SK-MEL-5 (cell line): ENCODE results near the gene KLK11. TPM values are rescaled to one million over a fixed set of nuclear protein-coding genes. Genes with fewer than 3 reads are reported as not detected.
A peak's percentile ranks its signal among the peaks of the same experiment; 100 is the strongest.

ENCODE experiments used
- DNase-seq: peaks from one replicate; pipeline ENCODE4 v3.0.0-alpha.2; 2016; ENCODE audit warnings: low read depth, low spot score
- in situ Hi-C: cut with HindIII; loops from 2 replicates; pipeline ENCODE4 v1.10.0; 2016; ENCODE audit warnings: low sequenced_read_pairs, high pct_unique_total_duplicates, low pct_unique_long_range_greater_than_20kb
- total RNA-seq: library from RNA; depleted of rRNA; stranded (reverse); fragments of >200 nt; shearing (Covaris generic); gene quantifications from 2 replicates; pipeline ENCODE4 v1.2.3, GENCODE V29; 2014; rRNA removed

Gene KLK11
- total RNA-seq, 1 experiment from 2014 or later = not detected

GRCh38 chr19:50983625-50984292 is 42.7 kb downstream of the KLK11 start, which contains the start of gene KLK7:
KLK7 (minus strand) TSS chr19:50983917; CDS start chr19:50982399, 1,518 bp downstream.
- in situ Hi-C loops = no loop called here
- DNase-seq = no peak

DNA sequence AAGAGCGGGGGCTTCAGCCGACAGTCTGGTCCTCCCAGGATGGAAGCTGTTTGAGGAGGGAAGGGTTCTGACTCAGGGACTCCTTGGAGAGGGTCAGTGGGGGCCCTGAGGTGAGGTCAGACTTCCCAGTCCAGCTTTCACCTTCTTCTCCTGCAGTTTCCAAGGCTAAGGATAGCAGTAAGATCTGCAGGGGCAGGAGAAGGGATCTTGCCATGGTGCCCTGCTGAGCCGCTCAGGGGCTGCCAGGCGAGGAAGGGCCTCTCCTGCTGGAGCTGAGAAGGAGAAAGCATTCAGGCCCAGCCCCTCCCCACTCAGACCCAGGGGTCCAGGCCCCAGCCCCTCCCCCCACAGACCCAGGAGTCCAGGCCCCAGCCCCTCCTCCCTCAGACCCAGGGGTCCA is 44.2 kb downstream of the KLK11 start:
- no peak for DNase-seq
- in situ Hi-C loops = no loop called here

DNA sequence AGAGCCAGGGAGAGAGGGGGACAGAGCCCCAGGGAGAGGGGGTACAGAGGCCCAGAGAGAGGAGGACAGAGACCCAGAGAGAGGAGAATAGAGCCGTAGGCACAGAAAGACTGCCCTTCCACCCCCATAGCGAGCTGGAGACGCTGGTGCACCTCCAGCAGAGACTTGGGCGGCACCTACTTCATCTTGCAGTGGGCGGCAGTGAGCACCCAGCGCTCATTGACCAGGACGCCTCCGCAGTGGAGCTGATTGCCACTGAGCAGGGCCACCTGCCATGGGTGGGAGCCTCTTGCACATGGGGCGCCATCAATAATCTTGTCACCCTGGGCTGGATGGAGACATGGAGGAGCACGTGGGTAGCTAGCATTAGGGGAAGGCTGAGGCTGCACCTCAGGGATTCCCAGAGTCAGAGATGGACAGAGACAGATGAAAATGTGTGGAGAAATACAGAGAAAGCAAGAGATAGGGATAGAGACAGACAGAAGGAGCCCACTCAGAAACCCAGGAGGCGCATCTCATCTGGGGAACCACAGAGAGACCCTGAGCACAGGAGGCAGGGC is 44.7 kb downstream of the KLK11 start:
- in situ Hi-C loops = no loop called here
- DNase-seq = no peak

- in situ Hi-C loops = no loop called here
- DNase-seq = no peak
These were observed 46.2 kb downstream of the KLK11 start for GRCh38 chr19:50980208-50980607.

DNA sequence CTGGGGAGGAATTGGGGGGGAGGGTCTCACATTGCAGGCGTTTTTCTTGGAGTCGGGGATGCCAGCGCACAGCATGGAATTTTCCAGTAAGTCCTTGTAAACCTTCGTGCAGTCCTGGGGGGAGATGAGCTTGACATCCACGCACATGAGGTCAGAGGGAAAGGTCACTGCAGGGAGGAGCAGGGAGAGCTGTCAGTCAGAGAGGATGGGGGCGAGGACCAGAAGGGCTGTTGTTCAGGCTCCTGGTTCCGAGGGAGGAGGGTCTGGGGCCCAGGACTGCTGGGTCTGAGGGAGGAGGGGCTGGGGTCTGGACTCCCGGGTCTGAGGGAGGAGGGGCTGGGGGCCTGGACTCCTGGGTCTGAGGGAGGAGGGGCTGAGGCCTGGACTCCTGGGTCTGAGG is 46.7 kb downstream of the KLK11 start:
- in situ Hi-C loops = no loop called here
- DNase-seq = no peak

DNA sequence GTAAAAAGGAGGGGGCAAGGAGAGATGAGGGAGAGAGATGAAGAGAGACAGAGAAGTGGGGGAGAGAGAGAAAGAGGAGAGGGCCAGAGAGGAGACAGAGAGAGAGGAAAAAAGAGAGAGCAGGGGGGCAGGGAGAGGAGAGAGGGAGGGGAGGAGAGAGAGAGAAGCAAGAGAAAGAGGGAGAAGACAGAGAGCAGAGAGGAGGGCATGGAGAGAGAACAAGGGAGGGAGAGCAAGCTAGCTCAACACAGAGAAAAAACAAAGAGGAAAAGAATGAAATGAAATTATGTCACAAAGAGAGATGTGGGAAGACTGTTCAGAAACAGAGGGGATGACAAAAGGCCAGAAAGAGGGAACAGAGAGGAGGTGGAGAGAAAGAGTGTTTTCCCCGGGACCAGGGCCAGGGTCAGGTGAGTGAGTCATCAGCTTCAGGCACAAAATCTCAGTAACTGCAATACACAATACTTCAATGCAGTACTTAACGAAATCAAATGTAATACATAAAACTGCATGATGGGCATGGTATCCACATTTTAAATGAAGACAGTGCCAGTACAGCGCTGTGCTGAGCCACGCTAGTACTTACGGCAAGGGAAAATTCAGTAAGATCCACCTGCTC is 47.5 kb downstream of the KLK11 start:
- in situ Hi-C loops = no loop called here
- no peak for DNase-seq

DNA sequence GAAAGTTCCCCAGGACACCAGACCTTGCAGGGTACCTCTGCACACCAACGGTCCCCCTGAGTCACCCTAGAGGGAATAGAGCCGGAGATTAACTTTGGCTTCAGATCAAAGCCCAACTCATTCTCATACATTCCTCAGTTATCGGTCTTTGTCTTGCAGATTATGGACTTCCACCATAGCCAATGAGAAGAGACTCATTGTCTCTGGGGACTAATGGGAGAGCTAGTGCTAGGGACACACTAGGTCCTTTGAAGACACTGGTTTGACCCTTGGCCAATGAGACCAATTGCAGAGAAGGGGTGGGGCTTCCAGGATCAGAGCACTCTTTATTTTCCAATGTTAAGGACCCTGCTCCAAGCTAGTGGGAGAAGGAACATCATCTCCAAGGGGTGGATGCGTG is 48.8 kb downstream of the KLK11 start:
- in situ Hi-C loops = no loop called here
- DNase-seq = peak; percentile 13

DNA sequence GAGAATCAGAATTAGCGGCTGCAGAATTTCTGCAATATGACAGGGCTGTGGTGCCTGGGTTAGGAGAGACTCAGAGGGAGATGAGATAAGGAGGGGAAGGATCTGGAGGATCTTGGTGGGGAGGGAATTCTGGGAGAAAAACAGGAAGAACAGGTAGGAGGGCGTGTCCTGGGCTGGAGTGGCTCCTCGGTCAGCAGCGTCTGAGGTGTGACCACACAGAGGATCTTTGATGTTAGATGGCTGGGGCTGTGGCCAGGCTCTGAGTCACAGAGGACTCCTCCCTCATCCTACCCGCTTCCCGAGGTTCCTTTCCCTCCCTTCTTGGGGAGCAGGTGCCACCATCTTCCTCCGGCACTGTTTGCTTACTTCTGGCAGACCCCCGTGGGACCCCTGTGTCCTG is 50.6 kb downstream of the KLK11 start:
- DNase-seq = no peak
- in situ Hi-C loops = no loop called here

DNA sequence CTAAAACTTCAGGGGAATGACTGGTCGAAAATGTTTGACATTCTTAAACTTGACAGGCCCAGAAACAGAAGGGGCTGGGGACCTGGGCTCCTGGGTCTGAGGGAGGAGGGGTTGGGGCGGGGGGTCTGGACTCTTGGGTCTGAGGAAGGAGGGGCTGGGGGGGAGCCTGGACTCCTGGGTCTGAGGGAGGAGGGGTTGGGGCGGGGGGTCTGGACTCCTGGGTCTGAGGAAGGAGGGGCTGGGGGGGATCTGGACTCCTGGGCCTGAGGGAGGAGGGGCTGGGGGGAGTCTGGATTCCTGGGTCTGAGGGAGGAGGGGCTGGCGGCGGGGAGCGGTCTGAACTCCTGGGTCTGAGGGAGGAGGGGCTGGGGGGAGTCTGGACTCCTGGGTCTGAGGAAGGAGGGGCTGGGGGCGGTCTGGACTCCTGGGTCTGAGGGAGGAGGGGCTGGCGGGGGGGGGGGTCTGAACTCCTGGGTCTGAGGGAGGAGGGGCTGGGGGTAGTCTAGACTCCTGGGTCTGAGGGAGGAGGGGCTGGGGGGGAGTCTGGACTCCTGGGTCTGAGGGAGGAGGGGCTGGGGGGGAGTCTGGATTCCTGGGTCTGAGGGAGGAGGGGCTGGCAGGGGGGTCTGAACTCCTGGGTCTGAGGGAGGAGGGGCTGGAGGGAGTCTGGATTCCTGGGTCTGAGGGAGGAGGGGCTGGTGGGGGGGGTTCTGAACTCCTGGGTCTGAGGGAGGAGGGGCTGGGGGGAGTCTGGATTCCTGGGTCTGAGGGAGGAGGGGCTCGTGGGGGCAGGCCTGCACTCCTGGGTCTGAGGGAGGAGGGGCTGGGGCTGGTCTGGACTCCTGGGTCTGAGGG is 51.5 kb downstream of the KLK11 start:
- in situ Hi-C loops = no loop called here
- no peak for DNase-seq

- no peak for DNase-seq
- in situ Hi-C loops = no loop called here
These were observed 53.5 kb downstream of the KLK11 start for GRCh38 chr19:50972795-50973376.

Other genes with a start within 250 kb of the KLK11 start
- gene ACP4, start 236.2 kb downstream of the KLK11 start, total RNA-seq = not detected in 2 replicates
- not detected in 2 replicates for gene KLK1, start 202.8 kb downstream of the KLK11 start, total RNA-seq
- gene KLK15, start 193.0 kb downstream of the KLK11 start, total RNA-seq = not detected in 2 replicates
- gene KLK3, start 171.7 kb downstream of the KLK11 start, total RNA-seq = not detected in 2 replicates
- 0.96 and 2.0 TPM in 2 replicates for gene KLK2, start 153.2 kb downstream of the KLK11 start, total RNA-seq
- 1.0 TPM in 1 of 2 replicates, not detected in the other for gene KLK4, start 115.2 kb downstream of the KLK11 start, total RNA-seq
- not detected in 2 replicates for gene KLK5, start 73.6 kb downstream of the KLK11 start, total RNA-seq
- gene KLK6, start 57.0 kb downstream of the KLK11 start, total RNA-seq = not detected in 2 replicates
- not detected in 2 replicates for gene KLK7, start 42.7 kb downstream of the KLK11 start, total RNA-seq
- 0.96 TPM in 1 of 2 replicates, not detected in the other for gene KLK8, start 25.0 kb downstream of the KLK11 start, total RNA-seq
- not detected in 2 replicates for gene KLK10, start 6.9 kb downstream of the KLK11 start, total RNA-seq
- gene KLK12, start 8.4 kb upstream of the KLK11 start, total RNA-seq = not detected in 2 replicates
- gene KLK13, start 38.5 kb upstream of the KLK11 start, total RNA-seq = not detected in 2 replicates
- not detected in 2 replicates for gene KLK14, start 56.3 kb upstream of the KLK11 start, total RNA-seq
- 13.0 and 13.8 TPM in 2 replicates for gene CTU1, start 81.8 kb upstream of the KLK11 start, total RNA-seq
- gene SIGLEC9, start 98.3 kb upstream of the KLK11 start, total RNA-seq = not detected in 2 replicates
- not detected in 2 replicates for gene SIGLEC7, start 115.7 kb upstream of the KLK11 start, total RNA-seq
- gene CD33, start 198.5 kb upstream of the KLK11 start, total RNA-seq = 0.19 and 0.63 TPM in 2 replicates
- gene SIGLECL1, start 224.5 kb upstream of the KLK11 start, total RNA-seq = not detected in 2 replicates